ENCODE measurements around the gene ASIC4. TPM values are rescaled to one million over a fixed set of nuclear protein-coding genes. Genes with fewer than 3 reads are reported as not detected.

Gene ASIC4
- polyA plus RNA-seq, 1 donor (not counting 4 experiments of a cell fraction or from before 2014, with no cell fraction given) = not detected

DNA sequence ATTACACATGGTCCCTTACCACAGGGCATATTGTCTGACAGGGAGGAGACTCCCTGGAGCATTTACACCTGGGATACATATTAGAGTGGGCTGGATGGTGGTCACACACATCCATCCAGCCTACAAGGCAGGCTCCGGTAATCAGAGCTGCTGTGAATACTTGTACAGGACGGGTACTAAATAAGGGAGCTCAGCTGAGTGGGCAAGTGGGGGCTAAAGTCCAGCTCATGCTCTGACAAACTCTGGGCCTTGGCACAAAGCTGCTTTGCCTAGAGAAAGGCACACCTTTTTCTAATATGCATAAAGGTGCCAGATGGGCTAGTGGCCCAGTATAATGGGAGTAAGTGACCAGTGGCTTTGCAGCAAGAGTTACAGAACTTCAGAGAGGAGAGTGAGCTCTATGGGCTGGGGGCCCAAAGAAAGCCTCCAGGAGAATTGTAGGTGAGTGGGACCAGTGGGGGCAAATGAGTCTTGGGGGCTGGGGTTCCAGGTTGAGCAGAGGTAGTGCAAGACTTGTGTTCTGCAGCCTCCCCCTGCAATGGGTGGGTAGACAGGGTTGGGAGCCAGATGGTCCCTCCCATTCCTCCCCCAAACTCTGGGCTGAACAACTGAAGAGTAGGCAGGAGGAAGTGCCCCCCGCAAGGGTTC lies 31.1 kb downstream of the ASIC4 start:
- dilution Hi-C loops (cut with MboI; ENCODE audit: extremely low pct_ligation_motif_present, low sequenced_read_pairs) = no loop called here
- Histone ChIP-seq H3K9me1 (ENCODE audit: control insufficient read depth, extremely low read depth, insufficient read depth, low read length) (no peaks in the 10 kb centered on the region), H4K20me1 (ENCODE audit: control insufficient read depth, extremely low read depth, insufficient read depth, low read length) (peaks cover 7% of the 10 kb centered on the region), H3K27ac (ENCODE audit: control insufficient read depth, insufficient read depth, low read length) (no peak overlapping the region), H3K4me2 (ENCODE audit: control insufficient read depth, extremely low read depth, insufficient read depth, low read depth, low read length) (no peak overlapping the region), H3K4me1 (ENCODE audit: control insufficient read depth, extremely low read depth, insufficient read depth, low read length) (peaks cover 11% of the 10 kb centered on the region), H3K4me3 (ENCODE audit: control insufficient read depth in 2 of 3, extremely low read depth in 1 of 3, insufficient read depth in 2 of 3, low read depth in 1 of 3, low read length in 3 of 3) (no peak overlapping the region), H3K9me3 (ENCODE audit: control insufficient read depth, low read depth, low read length) (no peaks in the 10 kb centered on the region), H2AFZ (ENCODE audit: control insufficient read depth, low read length) (no peak overlapping the region), H3K27me3 (ENCODE audit: control insufficient read depth, extremely low read depth, insufficient read depth, low read length) (no peaks in the 10 kb centered on the region), H3K9ac (ENCODE audit: control insufficient read depth, extremely low read depth, insufficient read depth, low read length) (no peak overlapping the region), H3K79me2 (ENCODE audit: control insufficient read depth, insufficient read depth, low read length) (peaks cover 20% of the 10 kb centered on the region), H3K36me3 (ENCODE audit: control insufficient read depth in 2 of 2, extremely low read depth in 1 of 2, insufficient read depth in 2 of 2, low read length in 2 of 2) (peaks cover 7% of the 10 kb centered on the region in 2 experiments)
- no peak for DNase-seq (ENCODE audit: low read depth, low spot score)
- TF ChIP-seq CTCF (optimal IDR thresholded peaks at IDR 0.05 in 1 of 3, IDR thresholded peaks at IDR 0.05 in 1 of 3, conservative IDR thresholded peaks at IDR 0.05 in 1 of 3; ENCODE audit: extremely low read depth in 1 of 3, insufficient read depth in 2 of 3, low read length in 3 of 3) (no peak), EZH2 (IDR thresholded peaks at IDR 0.05; ENCODE audit: low read length) (no peak)
- FAIRE-seq = no peak

- no peak overlapping the region for H3K9ac ChIP-seq (ENCODE audit: control insufficient read depth, extremely low read depth, insufficient read depth, low read length)
- H3K4me1 ChIP-seq (ENCODE audit: control insufficient read depth, extremely low read depth, insufficient read depth, low read length) = peaks cover 11% of the 10 kb centered on the region
- H3K27me3 ChIP-seq (ENCODE audit: control insufficient read depth, extremely low read depth, insufficient read depth, low read length) = no peaks in the 10 kb centered on the region
- no peaks in the 10 kb centered on the region for H3K9me3 ChIP-seq (ENCODE audit: control insufficient read depth, low read depth, low read length)
- peaks cover 2 to 3% of the 10 kb centered on the region in 2 experiments for H3K36me3 ChIP-seq (ENCODE audit: control insufficient read depth in 2 of 2, extremely low read depth in 1 of 2, insufficient read depth in 2 of 2, low read length in 2 of 2)
- no peaks in the 10 kb centered on the region for H3K9me1 ChIP-seq (ENCODE audit: control insufficient read depth, extremely low read depth, insufficient read depth, low read length)
- no peak for TF ChIP-seq EZH2 (IDR thresholded peaks at IDR 0.05; ENCODE audit: low read length)
- TF ChIP-seq CTCF (optimal IDR thresholded peaks at IDR 0.05 in 1 of 3, IDR thresholded peaks at IDR 0.05 in 1 of 3, conservative IDR thresholded peaks at IDR 0.05 in 1 of 3; ENCODE audit: extremely low read depth in 1 of 3, insufficient read depth in 2 of 3, low read length in 3 of 3) = no peak
- dilution Hi-C loops (cut with MboI; ENCODE audit: extremely low pct_ligation_motif_present, low sequenced_read_pairs) = no loop called here
- no peak overlapping the region for H3K4me3 ChIP-seq (ENCODE audit: control insufficient read depth in 2 of 3, extremely low read depth in 1 of 3, insufficient read depth in 2 of 3, low read depth in 1 of 3, low read length in 3 of 3)
- FAIRE-seq = no peak
- H4K20me1 ChIP-seq (ENCODE audit: control insufficient read depth, extremely low read depth, insufficient read depth, low read length) = peaks cover 5% of the 10 kb centered on the region
- H3K79me2 ChIP-seq (ENCODE audit: control insufficient read depth, insufficient read depth, low read length) = peaks cover 16% of the 10 kb centered on the region
- H2AFZ ChIP-seq (ENCODE audit: control insufficient read depth, low read length) = no peak overlapping the region
- H3K27ac ChIP-seq (ENCODE audit: control insufficient read depth, insufficient read depth, low read length) = no peak overlapping the region
- no peak for DNase-seq (ENCODE audit: low read depth, low spot score)
- H3K4me2 ChIP-seq (ENCODE audit: control insufficient read depth, extremely low read depth, insufficient read depth, low read depth, low read length) = no peak overlapping the region
These were observed 31.7 kb downstream of the ASIC4 start for GRCh38 chr2:219545943-219546352.
